GM12878 (cell line): ENCODE data around the gene WDFY1. TPM values are rescaled to one million over a fixed set of nuclear protein-coding genes. Genes with fewer than 3 reads are reported as not detected.

Source experiments
- ATAC-seq: fragments of 200-7000 bp; cut with Tn5 transposase; 3 replicates; pipeline ENCODE4 v1.9.1; 2020; ENCODE audit warnings: mild to moderate bottlenecking, moderate library complexity
- BruUV-seq: library from RNA; stranded (reverse); fragments of 400-500 nt; replicated peaks from 2 replicates; lab custom pipeline; 2021; lab: Mats Ljungman, UMichigan
- CTCF ChIA-PET: fragments of 300-600 bp; sonication (Branson Sonifier 250); formaldehyde crosslinking; extraction: SDS; loops from one replicate; lab custom pipeline; 2021; ENCODE audit warnings: inconsistent platforms; lab: Yijun Ruan, JAX
- POLR2A ChIA-PET: fragments of 350-600 bp; formaldehyde crosslinking; extraction: SDS; loops from one replicate; lab custom pipeline; 2021; ENCODE audit warnings: inconsistent platforms; lab: Charles Lee
- RAD21 ChIA-PET: fragments of 300-600 bp; sonication (Branson Sonifier 250); formaldehyde crosslinking; loops from one replicate; lab custom pipeline; 2023; ENCODE audit warnings: antibody characterized with exemption; ENCODE audit not compliant: unreplicated experiment; lab: Charles Lee
- SMC1A ChIA-PET: fragments of 300-600 bp; sonication (Branson Sonifier 250); formaldehyde crosslinking; loops from one replicate; lab custom pipeline; 2023; ENCODE audit not compliant: unreplicated experiment, uncharacterized antibody; lab: Charles Lee
- DNase-seq: peaks from one replicate; pipeline ENCODE4 v3.0.0-alpha.2; 2011; ENCODE audit warnings: low read depth, low spot score
- FAIRE-seq: peaks from 3 replicates; lab custom pipeline; 2011; peaks lifted over from hg19 to GRCh38; lab: Jason Lieb, UNC
- H2AFZ ChIP-seq: 2 replicates; pipeline ENCODE4 v1.6.0; 2011; ENCODE audit warnings: low read depth, low read length, control low read depth; ENCODE audit not compliant: control insufficient read depth
- H3K27ac ChIP-seq: 2 replicates; pipeline ENCODE4 v1.5.1; 2011; ENCODE audit warnings: control low read depth; ENCODE audit not compliant: control insufficient read depth, insufficient read depth
- H3K27me3 ChIP-seq, 2 experiments: replicated peaks in 1 of 2; 2 replicates each; pipeline versions ENCODE4 v1.6.0 to v1.6.1; 2011; ENCODE audit warnings: low read length in 1 of 2; ENCODE audit not compliant: control insufficient read depth in 2 of 2, insufficient read depth in 2 of 2
- H3K36me3 ChIP-seq, 2 experiments: 2 replicates each; pipeline ENCODE4 v1.5.1; 2011; ENCODE audit warnings: low read length in 1 of 2; ENCODE audit not compliant: control insufficient read depth in 2 of 2, insufficient read depth in 2 of 2
- H3K4me1 ChIP-seq: 2 replicates; pipeline ENCODE4 v1.6.1; 2011; ENCODE audit warnings: mild to moderate bottlenecking, low read length, moderate library complexity, mixed read lengths; ENCODE audit not compliant: control insufficient read depth, insufficient read depth
- H3K4me2 ChIP-seq: 2 replicates; pipeline ENCODE4 v1.6.0; 2011; ENCODE audit warnings: control low read depth; ENCODE audit not compliant: control insufficient read depth, insufficient read depth
- H3K4me3 ChIP-seq: fragments of 200-600 bp; sonication (generic); 2 replicates; pipeline ENCODE4 v1.5.1; 2016
- H3K79me2 ChIP-seq: 2 replicates; pipeline ENCODE4 v1.6.0; 2011; ENCODE audit warnings: low read length; ENCODE audit not compliant: control insufficient read depth, insufficient read depth
- H3K9ac ChIP-seq: 2 replicates; pipeline ENCODE4 v1.8.0; 2011; ENCODE audit warnings: low read length, control low read depth, mixed read lengths; ENCODE audit not compliant: control insufficient read depth, insufficient read depth
- H3K9me3 ChIP-seq: replicated peaks from 3 replicates; pipeline ENCODE4 v1.5.1; 2011; ENCODE audit warnings: mild to moderate bottlenecking, low read length; ENCODE audit not compliant: control insufficient read depth, insufficient read depth
- H4K20me1 ChIP-seq: 2 replicates; pipeline ENCODE4 v1.6.0; 2011; ENCODE audit not compliant: control insufficient read depth, insufficient read depth
- CBFB ChIP-seq: IDR thresholded peaks from 2 replicates; pipeline ENCODE4 v1.6.1; 2016; ENCODE audit warnings: antibody characterized with exemption, low read depth
- GATAD2B ChIP-seq: fragments of 450-650 bp; conservative IDR thresholded peaks from 2 replicates; pipeline ENCODE4 v1.6.1; 2017; ENCODE audit warnings: low read depth, mild to moderate bottlenecking, moderate library complexity
- HDAC2 ChIP-seq: fragments of 200-600 bp; sonication (generic); IDR thresholded peaks from 2 replicates; pipeline ENCODE4 v1.6.1; 2017
- IKZF2 ChIP-seq, 2 experiments: fragments of 450-650 bp; IDR thresholded peaks; 2 replicates each; pipeline ENCODE4 v1.6.1; 2017; ENCODE audit warnings: mild to moderate bottlenecking in 2 of 2, moderate library complexity in 2 of 2
- MYC ChIP-seq: IDR thresholded peaks from 2 replicates; pipeline ENCODE4 v1.6.1; 2011; ENCODE audit warnings: mild to moderate bottlenecking, low read length, moderate library complexity, inconsistent platforms; ENCODE audit not compliant: insufficient read depth, insufficient replicate concordance, insufficient read length, severe bottlenecking
- NR2F1 ChIP-seq: fragments of 450-650 bp; conservative IDR thresholded peaks from 2 replicates; pipeline ENCODE4 v1.6.1; 2017; ENCODE audit warnings: mild to moderate bottlenecking
- POLR2AphosphoS5 ChIP-seq: IDR thresholded peaks from 2 replicates; pipeline ENCODE4 v1.6.1; 2011; ENCODE audit warnings: mild to moderate bottlenecking, low read length, inconsistent platforms
- RCOR1 ChIP-seq: conservative IDR thresholded peaks from 2 replicates; pipeline ENCODE4 v1.6.1; 2012; ENCODE audit warnings: low read depth, low read length, improper control_type of control experiment
- SIN3A ChIP-seq: IDR thresholded peaks from 2 replicates; pipeline ENCODE4 v1.6.1; 2012; ENCODE audit warnings: low read depth, low read length, improper control_type of control experiment
- SPI1 ChIP-seq: IDR thresholded peaks from 2 replicates; pipeline ENCODE4 v1.6.1; 2011; ENCODE audit warnings: low read depth, mild to moderate bottlenecking, low read length, moderate library complexity, borderline replicate concordance; ENCODE audit not compliant: insufficient read depth
- SUZ12 ChIP-seq: fragments of 200-600 bp; sonication (generic); IDR thresholded peaks from one replicate; pipeline ENCODE4 v1.6.1; 2018; ENCODE audit warnings: antibody characterized with exemption, mild to moderate bottlenecking; ENCODE audit not compliant: unreplicated experiment
- WGBS: methylation state at CpG from one replicate; pipeline ENCODE4 v1.1.6; 2016; ENCODE audit warnings: low lambda C conversion rate; ENCODE audit not compliant: insufficient replicate concordance, insufficient coverage; ENCODE audit errors: missing lambda C conversion rate; 5-methylcytosine and 5-hydroxymethylcytosine counted together
- in situ Hi-C: fragments of 300-500 bp; cut with MboI; formaldehyde crosslinking; loops from 9 replicates; pipeline ENCODE4 v1.14.3; 2018; ENCODE audit warnings: mixed read lengths
- intact Hi-C: fragments of 100-400 bp; cut with micrococcal nuclease; formaldehyde crosslinking; loops from one replicate; pipeline ENCODE4 v1.14.2; 2022; ENCODE audit not compliant: unreplicated experiment
- polyA plus RNA-seq, 11 experiments: library from polyadenylated mRNA; depleted of rRNA in 4 of 11; unstranded in 6 of 11; stranded (reverse) in 5 of 11; fragments of >200 nt; fragmentation: Nextera tagmentation in 4 of 11; fragmentation: Illumina TruSeq in 1 of 11; extraction: Ambion mirVana in 4 of 11; extraction: Trizol in 1 of 11; gene quantifications; 1 replicate in 1 of 11; 2 replicates in 10 of 11; pipeline versions ENCODE4 v1.2.1 to v1.2.3, GENCODE V29; 2011 to 2016; ENCODE audit warnings: inconsistent platforms in 2 of 11, missing spikeins in 2 of 11, low read depth in 1 of 11
- total RNA-seq, 4 experiments: library from RNA; depleted of rRNA in 3 of 4; stranded (reverse); fragments of >200 nt in 3 of 4; fragmentation: Illumina TruSeq in 1 of 4; extraction: Trizol in 1 of 4; gene quantifications; 2 replicates each; pipeline versions ENCODE4 v1.2.1 to v1.2.3, GENCODE V29; 2013 to 2021
- TF ChIP-seq, protein P1 (sequence below): fragments of 150-350 bp; IDR thresholded peaks from 2 replicates; pipeline ENCODE4 v1.6.1; 2014; ENCODE audit warnings: mild to moderate bottlenecking, low read depth, low read length
- TF ChIP-seq, protein P2 (sequence below): IDR thresholded peaks from 2 replicates; pipeline ENCODE4 v1.6.1; 2012; ENCODE audit warnings: mild to moderate bottlenecking, low read depth, low read length
- TF ChIP-seq, protein P3 (sequence below): fragments of 450-650 bp; IDR thresholded peaks from 2 replicates; pipeline ENCODE4 v1.6.1; 2018; ENCODE audit warnings: mild to moderate bottlenecking, low read depth, moderate library complexity; ENCODE audit not compliant: partially characterized antibody

Gene WDFY1
- total and polyA plus RNA-seq, 10 of the 15 experiments (the other 5 are each of a cell fraction or from before 2014, with no cell fraction given): 2.9 to 28.1 (median 13.1) TPM

DNA sequence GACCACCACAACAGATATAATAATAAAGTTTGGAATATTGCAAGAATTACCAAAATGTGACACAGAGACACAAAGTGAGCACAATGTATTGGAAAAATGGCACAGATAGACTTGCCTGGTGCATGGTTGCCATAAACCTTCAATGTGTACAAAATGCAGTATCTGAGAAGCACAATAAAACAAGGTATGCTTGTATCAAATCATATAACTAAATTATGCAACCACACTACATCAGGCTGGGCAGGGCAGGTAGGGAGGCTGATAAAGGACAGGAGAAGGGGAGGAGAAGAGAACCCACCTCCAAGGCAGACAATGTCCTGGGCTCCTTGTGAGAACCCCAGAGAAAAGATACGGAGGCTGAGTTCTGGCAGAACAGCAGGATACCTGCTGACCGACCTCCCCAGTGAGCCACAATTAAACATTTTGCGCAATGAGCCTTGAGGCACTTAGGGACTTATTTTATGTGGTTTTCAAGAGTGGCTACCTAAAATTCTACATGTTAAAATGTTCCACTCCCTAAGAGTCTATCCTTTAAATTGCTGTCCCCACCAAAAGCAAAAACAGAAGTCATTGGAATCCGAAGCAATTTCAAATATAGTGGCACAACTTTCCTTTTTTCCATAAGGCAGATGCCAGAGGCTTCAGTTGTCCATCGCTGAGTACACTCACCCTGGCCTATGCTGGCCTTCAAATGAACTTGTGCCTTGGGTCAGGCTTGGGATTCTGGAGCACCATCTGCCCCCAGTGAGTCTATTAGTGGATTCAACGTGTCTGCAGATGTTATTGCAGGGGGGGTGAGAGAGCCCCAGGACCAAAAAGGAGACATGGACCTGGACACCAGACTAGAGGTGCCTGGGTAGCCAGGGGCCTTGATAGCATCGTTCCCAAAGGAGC, 16.8 kb downstream of the WDFY1 start (continued):
- TF ChIP-seq RCOR1: no peak

DNA sequence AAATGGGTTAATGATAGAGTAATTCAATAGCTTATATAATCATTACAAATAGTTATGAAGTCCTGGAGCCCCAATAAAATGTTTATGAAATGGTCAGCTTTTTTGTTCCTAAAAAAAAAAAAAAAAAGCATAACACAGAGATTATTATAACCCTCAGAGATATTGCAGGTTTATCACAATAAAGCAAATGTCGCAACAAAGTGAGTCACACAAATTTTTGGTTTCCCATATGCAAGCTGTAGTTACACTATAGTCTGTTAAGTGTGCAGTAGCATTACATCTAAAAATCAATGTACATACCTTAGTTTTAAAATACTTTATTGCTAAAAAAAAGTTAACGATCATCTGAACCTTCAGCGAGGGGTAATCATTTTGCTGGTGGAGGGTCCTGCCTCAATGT, 20.0 kb downstream of the WDFY1 start:
- Histone ChIP-seq H3K27me3 (no peaks in the 10 kb centered on the region), H3K4me2 (no peak overlapping the region), H3K79me2 (peaks cover 7% of the 10 kb centered on the region), H3K4me1 (peaks cover 2% of the 10 kb centered on the region), H3K27ac (no peak overlapping the region), H3K36me3 (peaks cover 0 to 2% of the 10 kb centered on the region in 2 experiments; a peak in 1 of 4 replicates), H2AFZ (no peak overlapping the region), H3K4me3 (no peak overlapping the region), H3K9me3 (peaks cover 16% of the 10 kb centered on the region), H4K20me1 (no peaks in the 10 kb centered on the region; the same call in 1 of the 2 replicates), H3K9ac (no peak overlapping the region)
- in situ Hi-C loops (no loop called here), intact Hi-C loops (no loop called here)
- ATAC-seq (no peak), FAIRE-seq (no peak), DNase-seq (no peak)
- CTCF ChIA-PET: interaction anchor here (0.8 kb wide), 1 partner anchor 359 kb away, joined by 3 read pairs; no protein-coding TSS in a partner anchor
- 97% methylated on average over 3 of the region's 3 CpGs for WGBS
- POLR2A ChIA-PET: no interaction called here
- no TSS peak for BruUV-seq
- SMC1A ChIA-PET: no interaction called here
- RAD21 ChIA-PET: no interaction called here
- no peak for TF ChIP-seq IKZF2 (IDR thresholded peaks at IDR 0.05)
- TF ChIP-seq, protein P1, sequence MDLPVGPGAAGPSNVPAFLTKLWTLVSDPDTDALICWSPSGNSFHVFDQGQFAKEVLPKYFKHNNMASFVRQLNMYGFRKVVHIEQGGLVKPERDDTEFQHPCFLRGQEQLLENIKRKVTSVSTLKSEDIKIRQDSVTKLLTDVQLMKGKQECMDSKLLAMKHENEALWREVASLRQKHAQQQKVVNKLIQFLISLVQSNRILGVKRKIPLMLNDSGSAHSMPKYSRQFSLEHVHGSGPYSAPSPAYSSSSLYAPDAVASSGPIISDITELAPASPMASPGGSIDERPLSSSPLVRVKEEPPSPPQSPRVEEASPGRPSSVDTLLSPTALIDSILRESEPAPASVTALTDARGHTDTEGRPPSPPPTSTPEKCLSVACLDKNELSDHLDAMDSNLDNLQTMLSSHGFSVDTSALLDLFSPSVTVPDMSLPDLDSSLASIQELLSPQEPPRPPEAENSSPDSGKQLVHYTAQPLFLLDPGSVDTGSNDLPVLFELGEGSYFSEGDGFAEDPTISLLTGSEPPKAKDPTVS: no peak
- TF ChIP-seq, protein P2, sequence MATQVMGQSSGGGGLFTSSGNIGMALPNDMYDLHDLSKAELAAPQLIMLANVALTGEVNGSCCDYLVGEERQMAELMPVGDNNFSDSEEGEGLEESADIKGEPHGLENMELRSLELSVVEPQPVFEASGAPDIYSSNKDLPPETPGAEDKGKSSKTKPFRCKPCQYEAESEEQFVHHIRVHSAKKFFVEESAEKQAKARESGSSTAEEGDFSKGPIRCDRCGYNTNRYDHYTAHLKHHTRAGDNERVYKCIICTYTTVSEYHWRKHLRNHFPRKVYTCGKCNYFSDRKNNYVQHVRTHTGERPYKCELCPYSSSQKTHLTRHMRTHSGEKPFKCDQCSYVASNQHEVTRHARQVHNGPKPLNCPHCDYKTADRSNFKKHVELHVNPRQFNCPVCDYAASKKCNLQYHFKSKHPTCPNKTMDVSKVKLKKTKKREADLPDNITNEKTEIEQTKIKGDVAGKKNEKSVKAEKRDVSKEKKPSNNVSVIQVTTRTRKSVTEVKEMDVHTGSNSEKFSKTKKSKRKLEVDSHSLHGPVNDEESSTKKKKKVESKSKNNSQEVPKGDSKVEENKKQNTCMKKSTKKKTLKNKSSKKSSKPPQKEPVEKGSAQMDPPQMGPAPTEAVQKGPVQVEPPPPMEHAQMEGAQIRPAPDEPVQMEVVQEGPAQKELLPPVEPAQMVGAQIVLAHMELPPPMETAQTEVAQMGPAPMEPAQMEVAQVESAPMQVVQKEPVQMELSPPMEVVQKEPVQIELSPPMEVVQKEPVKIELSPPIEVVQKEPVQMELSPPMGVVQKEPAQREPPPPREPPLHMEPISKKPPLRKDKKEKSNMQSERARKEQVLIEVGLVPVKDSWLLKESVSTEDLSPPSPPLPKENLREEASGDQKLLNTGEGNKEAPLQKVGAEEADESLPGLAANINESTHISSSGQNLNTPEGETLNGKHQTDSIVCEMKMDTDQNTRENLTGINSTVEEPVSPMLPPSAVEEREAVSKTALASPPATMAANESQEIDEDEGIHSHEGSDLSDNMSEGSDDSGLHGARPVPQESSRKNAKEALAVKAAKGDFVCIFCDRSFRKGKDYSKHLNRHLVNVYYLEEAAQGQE: no peak
- TF ChIP-seq CBFB: no peak
- TF ChIP-seq, protein P3, sequence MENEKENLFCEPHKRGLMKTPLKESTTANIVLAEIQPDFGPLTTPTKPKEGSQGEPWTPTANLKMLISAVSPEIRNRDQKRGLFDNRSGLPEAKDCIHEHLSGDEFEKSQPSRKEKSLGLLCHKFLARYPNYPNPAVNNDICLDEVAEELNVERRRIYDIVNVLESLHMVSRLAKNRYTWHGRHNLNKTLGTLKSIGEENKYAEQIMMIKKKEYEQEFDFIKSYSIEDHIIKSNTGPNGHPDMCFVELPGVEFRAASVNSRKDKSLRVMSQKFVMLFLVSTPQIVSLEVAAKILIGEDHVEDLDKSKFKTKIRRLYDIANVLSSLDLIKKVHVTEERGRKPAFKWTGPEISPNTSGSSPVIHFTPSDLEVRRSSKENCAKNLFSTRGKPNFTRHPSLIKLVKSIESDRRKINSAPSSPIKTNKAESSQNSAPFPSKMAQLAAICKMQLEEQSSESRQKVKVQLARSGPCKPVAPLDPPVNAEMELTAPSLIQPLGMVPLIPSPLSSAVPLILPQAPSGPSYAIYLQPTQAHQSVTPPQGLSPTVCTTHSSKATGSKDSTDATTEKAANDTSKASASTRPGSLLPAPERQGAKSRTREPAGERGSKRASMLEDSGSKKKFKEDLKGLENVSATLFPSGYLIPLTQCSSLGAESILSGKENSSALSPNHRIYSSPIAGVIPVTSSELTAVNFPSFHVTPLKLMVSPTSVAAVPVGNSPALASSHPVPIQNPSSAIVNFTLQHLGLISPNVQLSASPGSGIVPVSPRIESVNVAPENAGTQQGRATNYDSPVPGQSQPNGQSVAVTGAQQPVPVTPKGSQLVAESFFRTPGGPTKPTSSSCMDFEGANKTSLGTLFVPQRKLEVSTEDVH: no peak
- no peak for TF ChIP-seq POLR2AphosphoS5
- TF ChIP-seq NR2F1: no peak
- TF ChIP-seq SIN3A: no peak
- TF ChIP-seq HDAC2: no peak
- TF ChIP-seq GATAD2B: no peak
- TF ChIP-seq MYC: no peak
- TF ChIP-seq SPI1: no peak
- no peak for TF ChIP-seq SUZ12
